ENCODE measurements around the gene LDB2. TPM values are rescaled to one million over a fixed set of nuclear protein-coding genes. Genes with fewer than 3 reads are reported as not detected.

The LDB2 gene
- total and polyA plus RNA-seq, 2 donors (not counting 1 experiment from before 2014, with no cell fraction given): not detected

DNA sequence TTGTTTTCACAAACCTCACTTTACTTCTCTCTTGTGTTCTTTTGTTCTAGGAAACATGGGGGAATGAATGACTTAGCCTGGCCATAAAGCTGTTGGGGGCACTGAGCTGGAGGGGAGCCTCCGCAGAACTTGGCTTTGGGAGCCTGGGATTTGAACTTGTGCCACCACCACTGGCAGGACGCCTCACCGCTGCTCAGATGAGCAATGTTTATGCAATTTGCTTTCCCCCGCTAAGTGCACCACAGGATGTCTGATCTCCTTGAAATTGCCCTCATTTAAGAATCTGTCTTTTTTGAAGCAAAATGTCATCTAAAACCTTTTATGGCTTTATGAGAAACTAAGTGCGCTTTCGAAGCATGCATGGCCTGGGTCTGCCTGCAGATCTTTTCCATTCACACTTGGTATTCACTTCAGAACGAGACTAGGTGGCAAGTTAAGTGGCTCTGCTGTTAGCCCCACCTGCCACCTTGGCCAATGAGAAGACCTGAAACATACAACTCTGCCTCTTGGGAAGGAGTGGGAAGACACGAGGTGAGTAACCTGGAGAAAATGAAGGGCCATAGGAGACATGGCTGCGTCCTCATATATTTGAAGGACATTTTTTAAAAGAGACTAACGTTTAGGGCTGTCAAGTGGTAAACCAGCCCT lies 119.3 kb downstream of the LDB2 start:
- H3K4me1 Mint-ChIP-seq: no peaks in the 10 kb centered on the region

DNA sequence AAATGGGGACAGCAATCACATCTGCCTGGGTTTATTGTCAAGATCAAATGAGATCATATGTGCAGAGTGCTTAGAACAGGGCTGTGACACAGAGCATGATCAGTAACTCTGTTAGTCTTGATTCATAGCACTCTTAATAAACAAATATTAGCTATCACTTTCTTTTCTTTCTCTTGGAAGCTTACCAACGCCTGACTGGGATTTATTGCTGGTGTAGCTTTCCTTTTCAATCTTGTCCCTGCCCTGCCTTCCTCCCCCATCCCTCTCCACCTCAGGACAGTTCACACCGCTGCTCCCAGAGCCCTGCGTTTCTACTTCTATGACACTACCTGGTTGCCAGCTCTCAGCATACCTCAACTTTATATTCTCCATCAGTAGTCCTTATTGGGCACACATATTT lies 120.7 kb downstream of the LDB2 start:
- H2AFZ ChIP-seq (ENCODE audit: insufficient read depth, low read depth, low read length, poor library complexity, severe bottlenecking): no peak overlapping the region
- no peaks in the 10 kb centered on the region for H3K27me3 Mint-ChIP-seq
- CTCF ChIA-PET: no interaction called here
- no peak for ATAC-seq (ENCODE audit: low read depth)
- H3K4me3 ChIP-seq (ENCODE audit: control extremely low read depth in 1 of 5, extremely low read depth in 1 of 5, insufficient read depth in 1 of 5, low read depth in 2 of 5, low read length in 4 of 5): no peak overlapping the region
- H3K36me3 ChIP-seq (replicated peaks in 1 of 2; ENCODE audit: control extremely low read depth in 1 of 2, control insufficient read depth in 1 of 2, extremely low read depth in 1 of 2, insufficient read depth in 2 of 2, low read length in 1 of 2): no peaks in the 10 kb centered on the region
- H4K20me1 ChIP-seq (ENCODE audit: control insufficient read depth, insufficient read depth, low read length, poor library complexity, severe bottlenecking): no peaks in the 10 kb centered on the region
- 87% methylated on average over 3 of the region's 3 CpGs for WGBS (ENCODE audit: insufficient coverage)
- H3K4me2 ChIP-seq (replicated peaks; ENCODE audit: low read depth, low read length, poor library complexity, severe bottlenecking): no peak overlapping the region
- no peak overlapping the region for H3K9ac ChIP-seq (ENCODE audit: low read length)
- DNase-seq: no peak
- H3K4me1 Mint-ChIP-seq: no peaks in the 10 kb centered on the region
- H3K9me3 ChIP-seq (ENCODE audit: control extremely low read depth in 1 of 3, control insufficient read depth in 2 of 3, insufficient read depth in 1 of 3, low read length in 2 of 3): no peaks in the 10 kb centered on the region
- no peaks in the 10 kb centered on the region for H3K79me2 ChIP-seq (ENCODE audit: control insufficient read depth, insufficient read depth, low read length)
- no peaks in the 10 kb centered on the region for H3K4me1 ChIP-seq (ENCODE audit: control insufficient read depth in 2 of 2, insufficient read depth in 2 of 2, low read length in 2 of 2)
- H3K27me3 ChIP-seq (replicated peaks in 1 of 4; ENCODE audit: control extremely low read depth in 1 of 4, control insufficient read depth in 3 of 4, insufficient read depth in 4 of 4, low read length in 3 of 4): no peaks in the 10 kb centered on the region
- H3K27ac ChIP-seq (ENCODE audit: low read length in 2 of 2): no peak overlapping the region
- intact Hi-C loops (cut with micrococcal nuclease): no loop called here
- POLR2A ChIA-PET: no interaction called here
- peaks cover 3% of the 10 kb centered on the region for H3K9me3 Mint-ChIP-seq (ENCODE audit: insufficient read depth)
- no peak overlapping the region for H3K27ac Mint-ChIP-seq
- no peak overlapping the region for H3K4me3 Mint-ChIP-seq
- TF ChIP-seq EZH2 (IDR thresholded peaks at IDR 0.05; ENCODE audit: borderline replicate concordance, insufficient read depth, low read depth, low read length, poor library complexity, severe bottlenecking): no peak
- TF ChIP-seq, protein P1, sequence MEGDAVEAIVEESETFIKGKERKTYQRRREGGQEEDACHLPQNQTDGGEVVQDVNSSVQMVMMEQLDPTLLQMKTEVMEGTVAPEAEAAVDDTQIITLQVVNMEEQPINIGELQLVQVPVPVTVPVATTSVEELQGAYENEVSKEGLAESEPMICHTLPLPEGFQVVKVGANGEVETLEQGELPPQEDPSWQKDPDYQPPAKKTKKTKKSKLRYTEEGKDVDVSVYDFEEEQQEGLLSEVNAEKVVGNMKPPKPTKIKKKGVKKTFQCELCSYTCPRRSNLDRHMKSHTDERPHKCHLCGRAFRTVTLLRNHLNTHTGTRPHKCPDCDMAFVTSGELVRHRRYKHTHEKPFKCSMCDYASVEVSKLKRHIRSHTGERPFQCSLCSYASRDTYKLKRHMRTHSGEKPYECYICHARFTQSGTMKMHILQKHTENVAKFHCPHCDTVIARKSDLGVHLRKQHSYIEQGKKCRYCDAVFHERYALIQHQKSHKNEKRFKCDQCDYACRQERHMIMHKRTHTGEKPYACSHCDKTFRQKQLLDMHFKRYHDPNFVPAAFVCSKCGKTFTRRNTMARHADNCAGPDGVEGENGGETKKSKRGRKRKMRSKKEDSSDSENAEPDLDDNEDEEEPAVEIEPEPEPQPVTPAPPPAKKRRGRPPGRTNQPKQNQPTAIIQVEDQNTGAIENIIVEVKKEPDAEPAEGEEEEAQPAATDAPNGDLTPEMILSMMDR (IDR thresholded peaks at IDR 0.05): no peak

More for the DNA sequence above, 119.3 kb downstream of the LDB2 start:
- H2AFZ ChIP-seq (ENCODE audit: insufficient read depth, low read depth, low read length, poor library complexity, severe bottlenecking): no peak overlapping the region
- H3K27me3 Mint-ChIP-seq: no peaks in the 10 kb centered on the region
- H3K4me1 ChIP-seq (ENCODE audit: control insufficient read depth in 2 of 2, insufficient read depth in 2 of 2, low read length in 2 of 2): no peaks in the 10 kb centered on the region
- H3K27ac ChIP-seq (ENCODE audit: low read length in 2 of 2): no peak overlapping the region
- no peak overlapping the region for H3K9ac ChIP-seq (ENCODE audit: low read length)
- H3K4me3 ChIP-seq (ENCODE audit: control extremely low read depth in 1 of 5, extremely low read depth in 1 of 5, insufficient read depth in 1 of 5, low read depth in 2 of 5, low read length in 4 of 5): no peak overlapping the region
- no peaks in the 10 kb centered on the region for H3K36me3 ChIP-seq (replicated peaks in 1 of 2; ENCODE audit: control extremely low read depth in 1 of 2, control insufficient read depth in 1 of 2, extremely low read depth in 1 of 2, insufficient read depth in 2 of 2, low read length in 1 of 2)
- H3K27me3 ChIP-seq (replicated peaks in 1 of 4; ENCODE audit: control extremely low read depth in 1 of 4, control insufficient read depth in 3 of 4, insufficient read depth in 4 of 4, low read length in 3 of 4): no peaks in the 10 kb centered on the region
- ATAC-seq (ENCODE audit: low read depth): no peak
- no peaks in the 10 kb centered on the region for H3K9me3 ChIP-seq (ENCODE audit: control extremely low read depth in 1 of 3, control insufficient read depth in 2 of 3, insufficient read depth in 1 of 3, low read length in 2 of 3)
- ChIA-PET POLR2A (no interaction called here), CTCF (no interaction called here)
- TF ChIP-seq, protein P1 (IDR thresholded peaks at IDR 0.05): no peak
- no peak for TF ChIP-seq EZH2 (IDR thresholded peaks at IDR 0.05; ENCODE audit: borderline replicate concordance, insufficient read depth, low read depth, low read length, poor library complexity, severe bottlenecking)
- DNase-seq: no peak
- H3K4me3 Mint-ChIP-seq: no peak overlapping the region
- peaks cover 3% of the 10 kb centered on the region for H3K9me3 Mint-ChIP-seq (ENCODE audit: insufficient read depth)
- no peaks in the 10 kb centered on the region for H3K79me2 ChIP-seq (ENCODE audit: control insufficient read depth, insufficient read depth, low read length)
- WGBS (ENCODE audit: insufficient coverage): 95% methylated on average over 4 of the region's 10 CpGs
- intact Hi-C loops (cut with micrococcal nuclease): no loop called here
- no peaks in the 10 kb centered on the region for H4K20me1 ChIP-seq (ENCODE audit: control insufficient read depth, insufficient read depth, low read length, poor library complexity, severe bottlenecking)
- H3K4me2 ChIP-seq (replicated peaks; ENCODE audit: low read depth, low read length, poor library complexity, severe bottlenecking): no peak overlapping the region
- no peak overlapping the region for H3K27ac Mint-ChIP-seq
